Fibroblast of lung (primary cell): ENCODE measurements around the gene PDCD4.

ENCODE experiments used
- EZH2 ChIP-seq: IDR thresholded peaks from 2 replicates; pipeline ENCODE4 v1.5.1; 2012; ENCODE audit warnings: low read length, control low read depth, mild to moderate bottlenecking; ENCODE audit errors: missing control alignments
- TF ChIP-seq, protein P1 (sequence below), 2 donors: IDR thresholded peaks in 1 of 2; conservative IDR thresholded peaks in 1 of 2; 1 replicate in 1 of 2; 2 replicates in 1 of 2; pipeline ENCODE4 v1.5.1; 2011 to 2012; ENCODE audit warnings: low read length in 2 of 2, control low read depth in 1 of 2, inconsistent platforms in 1 of 2, low read depth in 1 of 2, mild to moderate bottlenecking in 1 of 2

- TF ChIP-seq, protein P1, sequence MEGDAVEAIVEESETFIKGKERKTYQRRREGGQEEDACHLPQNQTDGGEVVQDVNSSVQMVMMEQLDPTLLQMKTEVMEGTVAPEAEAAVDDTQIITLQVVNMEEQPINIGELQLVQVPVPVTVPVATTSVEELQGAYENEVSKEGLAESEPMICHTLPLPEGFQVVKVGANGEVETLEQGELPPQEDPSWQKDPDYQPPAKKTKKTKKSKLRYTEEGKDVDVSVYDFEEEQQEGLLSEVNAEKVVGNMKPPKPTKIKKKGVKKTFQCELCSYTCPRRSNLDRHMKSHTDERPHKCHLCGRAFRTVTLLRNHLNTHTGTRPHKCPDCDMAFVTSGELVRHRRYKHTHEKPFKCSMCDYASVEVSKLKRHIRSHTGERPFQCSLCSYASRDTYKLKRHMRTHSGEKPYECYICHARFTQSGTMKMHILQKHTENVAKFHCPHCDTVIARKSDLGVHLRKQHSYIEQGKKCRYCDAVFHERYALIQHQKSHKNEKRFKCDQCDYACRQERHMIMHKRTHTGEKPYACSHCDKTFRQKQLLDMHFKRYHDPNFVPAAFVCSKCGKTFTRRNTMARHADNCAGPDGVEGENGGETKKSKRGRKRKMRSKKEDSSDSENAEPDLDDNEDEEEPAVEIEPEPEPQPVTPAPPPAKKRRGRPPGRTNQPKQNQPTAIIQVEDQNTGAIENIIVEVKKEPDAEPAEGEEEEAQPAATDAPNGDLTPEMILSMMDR (conservative IDR thresholded peaks at IDR 0.05 in 1 of 2, IDR thresholded peaks at IDR 0.05 in 1 of 2; ENCODE audit: low read depth in 1 of 2, low read length in 2 of 2) = no peak
- no peak for TF ChIP-seq EZH2
Measured at GRCh38 chr10:110825508-110825907, 46.2 kb upstream of the PDCD4 start.
